SK-N-MC (cell line): ENCODE measurements around the gene TAF11L2.
"Not testable (repeated sequence)": the region's sequence is repeated elsewhere in the genome, so short reads cannot be mapped to it uniquely, and the experiment has no call there.

Experiments used
- DNase-seq: peaks from one replicate; pipeline ENCODE4 v3.0.0-alpha.2; 2011; ENCODE audit warnings: low read depth, low spot score
- H3K27ac ChIP-seq: fragments of 200-600 bp; sonication (generic); 2 replicates; pipeline ENCODE4 v1.5.1; 2016; ENCODE audit warnings: mixed run types
- H3K36me3 ChIP-seq: fragments of 200-600 bp; sonication (generic); 2 replicates; pipeline ENCODE4 v1.6.1; 2017; ENCODE audit warnings: antibody characterized with exemption, low read length, mixed read lengths; ENCODE audit not compliant: insufficient read depth
- H3K4me3 ChIP-seq: fragments of 200-600 bp; sonication (generic); 2 replicates; pipeline ENCODE4 v1.5.1; 2016
- H3K9ac ChIP-seq: fragments of 200-600 bp; sonication (generic); 2 replicates; pipeline ENCODE4 v1.8.0; 2017; ENCODE audit warnings: mixed run types, mixed read lengths; ENCODE audit not compliant: insufficient read length
- H3K9me3 ChIP-seq: fragments of 200-600 bp; sonication (generic); 2 replicates; pipeline ENCODE4 v1.6.1; 2017; ENCODE audit warnings: low read depth, mild to moderate bottlenecking, antibody characterized with exemption, low read length, moderate library complexity, mixed read lengths
- EZH2 ChIP-seq: fragments of 200-600 bp; sonication (generic); IDR thresholded peaks from one replicate; pipeline ENCODE4 v1.6.1; 2017; ENCODE audit warnings: antibody characterized with exemption
- FOXP2 ChIP-seq: optimal IDR thresholded peaks from 2 replicates; pipeline ENCODE3; 2011; ENCODE audit warnings: mild to moderate bottlenecking, moderate library complexity; ENCODE audit not compliant: insufficient read depth; ENCODE audit errors: extremely low read length, control extremely low read depth
- POLR2AphosphoS5 ChIP-seq: IDR thresholded peaks from 2 replicates; pipeline ENCODE4 v1.6.1; 2012; ENCODE audit warnings: mild to moderate bottlenecking, low read depth, low read length, borderline replicate concordance

TAF11L2 gene

DNA sequence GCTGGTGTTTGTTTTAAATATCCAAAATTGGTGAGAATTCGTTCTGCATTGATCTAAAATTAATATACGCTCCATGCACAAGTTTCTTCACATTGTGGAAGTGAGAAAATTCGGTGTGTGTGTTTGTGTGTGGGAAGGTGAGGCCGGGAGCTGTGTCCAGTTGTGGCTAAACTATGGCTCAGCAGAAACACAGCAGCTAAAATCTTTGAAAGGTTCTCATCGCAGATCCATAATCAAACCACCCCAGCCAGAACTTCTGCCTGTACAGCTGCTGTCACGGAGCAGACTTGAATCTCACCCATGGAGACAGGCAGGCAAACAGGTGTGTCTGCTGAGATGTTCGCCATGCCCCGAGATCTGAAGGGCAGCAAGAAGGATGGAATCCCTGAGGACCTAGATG lies at the start of gene TAF11L2:
TSS of gene TAF11L2 (plus strand) at position 301 of the 400 bp plus-strand sequence.
- H3K9ac ChIP-seq, H3K36me3 ChIP-seq, H3K9me3 ChIP-seq, H3K4me3 ChIP-seq, DNase-seq, H3K27ac ChIP-seq: not testable (repeated sequence)

DNA sequence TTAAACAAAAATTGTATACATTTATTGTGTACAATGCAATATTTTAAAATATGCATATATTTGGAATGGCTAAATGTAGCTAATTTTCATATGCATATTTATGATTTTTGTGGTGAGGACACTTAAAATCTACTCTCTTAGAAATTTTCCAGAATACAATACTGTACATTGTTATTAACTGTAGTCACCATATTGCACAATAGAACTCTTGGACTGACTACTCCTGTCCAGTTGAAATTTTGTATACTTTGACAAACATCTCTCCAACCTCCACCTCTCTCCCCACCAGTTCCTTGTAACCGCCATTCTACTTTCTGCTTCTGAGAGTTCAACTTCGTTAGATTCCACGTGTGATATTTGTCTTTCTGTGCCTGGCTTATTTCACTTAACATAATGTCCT lies 49.2 kb upstream of the TAF11L2 start:
- TF ChIP-seq POLR2AphosphoS5 (no peak), EZH2 (no peak), FOXP2 (no peak)
- Histone ChIP-seq H3K36me3 (no peaks in the 10 kb centered on the region), H3K9ac (no peak overlapping the region), H3K4me3 (no peak overlapping the region), H3K9me3 (no peaks in the 10 kb centered on the region), H3K27ac (no peak overlapping the region)
- DNase-seq: no peak

DNA sequence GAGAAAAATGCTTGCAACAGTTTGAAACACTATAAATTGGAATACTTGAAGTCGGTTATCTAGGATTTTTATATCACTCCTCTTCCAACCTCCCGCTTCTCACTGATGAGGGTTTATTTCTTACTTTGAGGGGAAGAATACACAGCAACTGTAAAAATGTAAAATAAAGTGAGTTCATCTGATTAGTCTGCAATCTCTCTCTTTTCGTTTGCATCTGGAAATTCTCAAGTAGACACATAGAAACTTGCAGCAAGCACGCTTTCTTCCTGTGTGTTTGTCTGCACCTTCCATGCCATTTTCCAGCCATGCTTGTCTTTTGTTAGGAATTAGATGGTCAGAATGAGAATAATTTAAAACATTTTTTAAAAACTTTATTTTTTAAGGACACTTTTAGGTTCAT lies 45.1 kb upstream of the TAF11L2 start:
- no peaks in the 10 kb centered on the region for H3K36me3 ChIP-seq
- no peak overlapping the region for H3K4me3 ChIP-seq
- H3K9me3 ChIP-seq: 0 out of 2 replicates have a peak, but pooled peaks cover 3% of the 10 kb centered on the region
- H3K27ac ChIP-seq: no peak overlapping the region
- no peak for TF ChIP-seq EZH2
- no peak for DNase-seq
- no peak overlapping the region for H3K9ac ChIP-seq

DNA sequence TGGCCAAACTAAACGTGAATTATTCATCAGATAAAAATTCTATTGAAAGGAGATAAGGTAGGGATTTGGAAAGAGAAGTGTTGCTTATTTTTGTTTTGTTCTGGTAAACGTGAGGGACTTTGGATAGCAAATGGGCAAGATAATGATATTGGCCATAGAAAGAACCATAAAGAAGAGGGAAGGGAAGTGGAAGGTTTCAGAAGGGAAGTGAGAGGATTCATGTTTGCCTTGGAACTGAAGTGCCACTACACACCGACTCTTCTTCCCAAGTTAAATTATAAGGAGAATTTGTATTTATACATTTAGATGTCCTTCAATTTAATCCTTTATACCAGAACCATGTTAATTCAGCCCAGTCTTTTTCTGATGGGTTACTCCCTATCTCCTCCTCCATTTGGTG lies 42.1 kb upstream of the TAF11L2 start:
- Histone ChIP-seq H3K27ac (no peak overlapping the region), H3K9ac (no peak overlapping the region), H3K4me3 (no peak overlapping the region), H3K9me3 (0 out of 2 replicates have a peak, but pooled peaks cover 3% of the 10 kb centered on the region), H3K36me3 (no peaks in the 10 kb centered on the region)
- TF ChIP-seq FOXP2: no peak
- no peak for TF ChIP-seq POLR2AphosphoS5
- TF ChIP-seq EZH2: no peak
- DNase-seq: no peak

DNA sequence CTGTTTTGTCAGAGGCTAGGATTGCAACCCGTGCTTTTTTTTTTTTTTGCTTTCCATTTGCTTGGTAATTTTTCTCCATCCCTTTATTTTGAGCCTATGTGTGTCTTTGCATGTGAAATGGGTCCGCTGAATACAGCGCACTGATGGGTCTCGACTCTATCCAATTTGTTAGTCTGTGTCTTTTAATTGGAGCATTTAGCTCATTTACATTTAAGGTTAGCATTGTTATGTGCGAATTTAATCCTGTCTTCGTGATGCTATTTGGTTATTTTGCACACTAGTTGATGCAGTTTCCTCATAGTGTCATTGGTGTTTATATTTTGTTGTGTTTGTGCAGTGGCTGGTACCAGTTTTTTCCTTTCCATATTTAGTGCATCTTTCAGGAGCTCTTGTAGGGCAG lies 36.2 kb upstream of the TAF11L2 start:
- Histone ChIP-seq H3K27ac (no peak overlapping the region), H3K4me3 (no peak overlapping the region), H3K36me3 (no peaks in the 10 kb centered on the region), H3K9ac (no peak overlapping the region), H3K9me3 (0 out of 2 replicates have a peak, but pooled peaks cover 3% of the 10 kb centered on the region)
- DNase-seq: no peak
- TF ChIP-seq POLR2AphosphoS5: no peak
- TF ChIP-seq EZH2: no peak
- TF ChIP-seq FOXP2: no peak

DNA sequence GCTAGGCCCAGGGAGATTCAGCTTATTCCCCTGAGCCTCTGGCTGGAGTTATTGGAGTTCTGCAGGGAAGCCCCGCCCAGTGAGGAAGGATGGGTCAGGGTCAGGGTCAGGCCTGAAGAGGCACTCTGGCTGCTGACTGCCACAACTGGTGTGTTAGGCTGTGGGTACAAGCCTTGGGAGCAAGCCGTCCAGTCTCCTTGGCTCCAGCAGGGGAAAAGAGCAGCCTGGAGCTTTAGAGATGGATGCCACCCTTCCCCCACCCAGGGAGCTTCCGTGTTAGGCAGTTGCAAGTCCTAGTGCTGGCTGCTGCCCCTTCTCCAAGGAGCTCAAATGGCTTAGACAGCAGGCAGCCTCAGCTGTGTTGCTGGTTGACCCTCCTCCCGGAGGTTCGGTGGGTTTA lies 34.4 kb upstream of the TAF11L2 start:
- no peak for TF ChIP-seq POLR2AphosphoS5
- TF ChIP-seq EZH2: no peak
- TF ChIP-seq FOXP2: no peak
- no peak for DNase-seq

DNA sequence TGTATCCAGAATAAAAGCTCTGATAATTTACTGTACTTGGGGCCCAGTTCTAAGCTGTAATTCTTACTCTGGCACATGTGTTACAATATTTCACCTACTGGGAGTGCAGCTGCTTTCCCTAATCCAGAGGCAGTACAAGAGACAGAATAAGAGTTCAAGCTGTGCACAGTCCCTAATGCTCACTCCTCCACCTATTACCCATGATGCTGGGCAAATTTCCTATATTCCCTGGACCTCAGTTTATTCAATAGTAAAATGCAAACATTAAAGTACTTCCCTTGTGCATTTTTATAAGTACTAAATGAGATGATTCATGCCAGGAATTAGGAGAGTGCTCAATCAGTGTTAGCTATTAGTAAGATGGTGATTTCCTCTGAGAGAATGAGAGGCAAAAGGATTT lies 28.0 kb upstream of the TAF11L2 start:
- Histone ChIP-seq H3K36me3 (no peaks in the 10 kb centered on the region), H3K4me3 (no peak overlapping the region), H3K27ac (no peak overlapping the region), H3K9me3 (no peaks in the 10 kb centered on the region), H3K9ac (no peak overlapping the region)
- TF ChIP-seq FOXP2 (no peak), POLR2AphosphoS5 (no peak), EZH2 (no peak)
- DNase-seq: no peak

More for the DNA sequence above, 34.4 kb upstream of the TAF11L2 start:
- Histone ChIP-seq H3K4me3 (no peak overlapping the region), H3K9ac (no peak overlapping the region), H3K9me3 (no peaks in the 10 kb centered on the region), H3K27ac (no peak overlapping the region), H3K36me3 (no peaks in the 10 kb centered on the region)

DNA sequence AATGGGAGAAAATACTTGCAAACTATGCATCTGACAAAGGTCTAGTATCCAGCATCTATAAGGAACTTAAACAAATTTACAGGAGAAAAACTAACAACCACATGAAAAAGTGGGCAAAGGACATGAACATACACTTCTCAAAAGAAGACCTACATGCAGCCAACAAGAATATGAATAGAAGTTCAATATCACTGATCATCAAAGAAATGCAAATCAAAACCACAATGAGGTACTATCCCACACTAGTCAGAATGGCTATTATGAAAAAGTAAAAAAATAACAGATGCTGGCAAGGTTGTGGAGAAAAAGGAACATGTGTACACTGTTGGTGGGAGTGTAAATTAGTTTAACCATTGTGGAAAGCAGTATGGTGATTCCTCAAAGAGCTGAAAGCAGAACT lies 23.0 kb upstream of the TAF11L2 start:
- not testable (repeated sequence) for H3K27ac ChIP-seq, H3K36me3 ChIP-seq, H3K9me3 ChIP-seq, H3K9ac ChIP-seq, H3K4me3 ChIP-seq, DNase-seq

DNA sequence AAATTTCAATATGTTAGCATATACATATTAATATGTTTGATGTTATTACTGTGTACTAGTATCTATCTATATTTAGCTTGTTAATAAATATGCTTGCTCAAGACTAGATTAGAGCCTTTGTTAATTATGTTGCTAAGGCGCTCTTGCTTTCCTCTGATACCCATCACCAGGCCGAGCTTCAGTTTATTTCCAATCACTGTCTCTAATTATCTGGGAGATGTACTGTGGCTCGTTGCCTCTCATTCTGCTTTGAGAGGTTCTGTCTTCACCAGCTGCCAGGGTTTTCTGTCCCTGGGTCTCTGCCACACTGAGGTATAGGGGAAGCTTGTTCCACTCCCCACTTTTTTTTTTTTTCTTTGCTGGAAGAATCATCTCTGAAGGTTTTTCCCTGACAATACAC lies 21.0 kb upstream of the TAF11L2 start:
- DNase-seq: no peak
- Histone ChIP-seq H3K9ac (no peak overlapping the region), H3K27ac (no peak overlapping the region), H3K9me3 (no peaks in the 10 kb centered on the region), H3K36me3 (no peaks in the 10 kb centered on the region), H3K4me3 (no peak overlapping the region)
- TF ChIP-seq POLR2AphosphoS5: no peak
- no peak for TF ChIP-seq FOXP2
- TF ChIP-seq EZH2: no peak

DNA sequence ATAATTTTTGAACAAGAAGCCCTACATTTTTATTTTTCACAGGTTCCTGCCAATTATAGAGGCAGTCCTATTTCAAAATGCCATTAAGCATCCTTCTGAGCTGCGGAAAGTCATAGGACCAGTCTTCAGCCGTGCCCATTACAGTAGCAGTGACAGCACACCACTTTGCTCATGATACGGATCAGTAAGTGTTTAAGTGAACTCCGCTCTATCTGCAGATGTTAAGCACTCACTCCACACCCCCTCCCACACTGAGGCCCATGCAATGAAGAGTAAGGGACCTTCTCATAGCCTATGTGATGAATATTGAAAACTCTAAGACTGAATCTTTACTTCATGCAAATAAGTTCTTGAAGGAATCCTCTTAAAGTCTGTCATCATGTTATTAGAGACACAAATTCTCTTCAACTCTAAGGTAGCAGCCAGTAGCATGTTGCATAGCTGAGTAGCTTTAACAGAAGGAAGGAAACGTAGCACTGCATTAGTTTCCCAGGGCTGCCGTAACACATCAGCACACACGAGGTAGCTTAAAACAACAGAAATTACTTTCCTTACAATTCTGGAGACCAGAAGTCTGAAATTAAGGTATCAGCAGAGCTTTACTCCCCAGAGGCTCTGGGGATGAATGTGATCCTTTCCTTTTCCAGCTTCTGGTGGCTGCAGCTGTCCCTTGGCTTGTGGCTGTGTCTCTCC lies 20.3 kb upstream of the TAF11L2 start:
- TF ChIP-seq FOXP2 (no peak), EZH2 (no peak), POLR2AphosphoS5 (no peak)
- no peaks in the 10 kb centered on the region for H3K9me3 ChIP-seq
- H3K27ac ChIP-seq: no peak overlapping the region
- no peak overlapping the region for H3K4me3 ChIP-seq
- DNase-seq: no peak
- no peaks in the 10 kb centered on the region for H3K36me3 ChIP-seq
- no peak overlapping the region for H3K9ac ChIP-seq
